ENCODE measurements around the gene ZDHHC16.
A peak's percentile ranks its signal among the peaks of the same experiment; 100 is the strongest.

ZDHHC16 gene

DNA sequence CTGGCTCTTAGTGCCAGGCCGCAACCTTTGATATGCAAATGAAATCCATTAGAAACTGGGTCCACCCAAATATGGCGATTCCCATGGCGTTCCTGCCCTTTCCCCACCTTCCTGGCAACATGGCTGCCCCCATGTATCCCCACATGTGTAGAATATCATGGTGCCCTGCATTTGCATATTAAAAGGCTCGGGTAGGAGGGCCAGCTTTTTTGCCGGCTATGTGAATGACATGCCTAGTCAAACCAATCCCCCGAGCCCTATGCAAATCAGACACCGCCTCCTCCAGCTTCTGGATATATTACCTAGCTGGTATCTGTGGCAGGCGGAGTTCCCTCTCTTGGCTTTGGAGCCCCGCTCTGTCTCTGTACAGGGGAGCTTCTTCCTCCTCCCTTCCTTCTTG, 34.0 kb downstream of the ZDHHC16 start:
- DNase-seq (ENCODE audit: low spot score) = no peak

DNA sequence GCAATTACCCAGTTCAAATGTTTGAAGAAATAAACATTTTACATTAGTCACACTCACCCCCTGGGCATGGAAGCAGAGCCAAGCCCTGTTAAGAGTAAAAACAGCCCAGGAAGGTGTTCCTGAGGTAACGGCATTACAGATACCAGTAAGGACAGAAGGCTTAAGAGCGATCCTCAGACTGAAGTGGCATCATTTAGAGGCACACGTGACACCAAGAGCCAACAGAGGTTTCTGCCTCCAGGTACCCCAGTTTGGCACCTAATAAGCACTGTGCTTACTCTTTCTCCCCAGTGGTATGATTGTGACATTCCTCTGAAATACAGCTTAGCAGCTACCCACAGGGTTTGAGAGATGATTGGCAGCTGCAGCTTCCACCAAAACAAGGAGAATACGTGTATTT, 35.1 kb downstream of the ZDHHC16 start:
- DNase-seq (ENCODE audit: low spot score) = no peak

DNA sequence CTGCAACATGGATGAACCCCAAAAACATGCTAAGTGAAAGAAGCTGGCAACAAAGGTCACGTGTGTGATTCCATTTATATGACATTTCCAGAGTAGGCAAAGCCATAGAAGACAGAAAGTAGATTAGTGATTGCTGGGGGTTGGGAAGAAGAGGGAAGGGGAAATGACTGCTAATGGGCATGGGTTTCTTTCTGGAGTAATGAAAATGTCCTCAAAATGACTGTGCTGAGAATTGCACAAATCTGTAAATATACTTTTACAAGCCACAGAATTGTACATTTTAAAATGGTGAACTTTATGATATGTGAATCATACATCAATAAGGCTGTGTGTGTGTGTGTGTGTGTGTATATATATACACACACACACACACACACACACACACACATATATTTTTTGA, 36.4 kb downstream of the ZDHHC16 start:
- DNase-seq (ENCODE audit: low spot score) = no peak

DNA sequence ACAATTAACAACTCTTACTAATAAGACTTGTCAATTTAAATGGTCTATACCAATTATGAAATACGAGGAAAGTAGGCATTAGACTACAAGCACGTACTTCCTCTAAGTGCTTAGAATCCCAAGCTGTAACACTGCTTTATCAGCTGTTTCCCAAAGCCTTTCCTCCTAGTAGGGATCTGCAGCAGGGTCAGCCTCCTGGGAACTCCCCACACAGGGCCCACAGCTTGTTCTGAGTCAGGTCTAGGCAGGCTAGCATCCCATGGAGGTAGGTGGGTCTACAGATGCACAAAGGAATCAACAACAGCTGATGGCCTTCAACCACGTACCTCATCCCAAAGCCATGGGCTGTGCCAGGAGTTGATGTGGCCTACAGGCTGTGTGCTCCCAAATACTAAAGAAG, 37.5 kb downstream of the ZDHHC16 start:
- no peak for DNase-seq (ENCODE audit: low spot score)

DNA sequence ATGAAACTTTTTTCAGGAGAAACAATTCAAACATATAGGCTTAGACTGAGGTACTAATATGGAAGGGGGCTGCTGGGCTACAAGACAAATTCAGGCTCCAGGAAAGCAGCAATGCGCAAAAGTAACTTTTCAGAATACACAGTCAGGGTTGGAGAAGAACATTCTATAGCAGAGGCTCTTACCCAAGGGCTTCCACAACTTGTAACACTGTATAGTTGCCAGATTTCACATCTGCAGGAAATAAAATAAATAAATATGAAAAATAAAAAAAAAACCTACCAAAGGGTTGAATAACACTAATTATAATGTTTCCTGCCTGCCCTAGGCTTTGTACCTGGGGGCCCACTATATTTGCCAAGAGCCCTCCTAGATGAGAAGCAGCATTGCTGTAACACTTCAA, 37.9 kb downstream of the ZDHHC16 start:
- DNase-seq (ENCODE audit: low spot score) = no peak

DNA sequence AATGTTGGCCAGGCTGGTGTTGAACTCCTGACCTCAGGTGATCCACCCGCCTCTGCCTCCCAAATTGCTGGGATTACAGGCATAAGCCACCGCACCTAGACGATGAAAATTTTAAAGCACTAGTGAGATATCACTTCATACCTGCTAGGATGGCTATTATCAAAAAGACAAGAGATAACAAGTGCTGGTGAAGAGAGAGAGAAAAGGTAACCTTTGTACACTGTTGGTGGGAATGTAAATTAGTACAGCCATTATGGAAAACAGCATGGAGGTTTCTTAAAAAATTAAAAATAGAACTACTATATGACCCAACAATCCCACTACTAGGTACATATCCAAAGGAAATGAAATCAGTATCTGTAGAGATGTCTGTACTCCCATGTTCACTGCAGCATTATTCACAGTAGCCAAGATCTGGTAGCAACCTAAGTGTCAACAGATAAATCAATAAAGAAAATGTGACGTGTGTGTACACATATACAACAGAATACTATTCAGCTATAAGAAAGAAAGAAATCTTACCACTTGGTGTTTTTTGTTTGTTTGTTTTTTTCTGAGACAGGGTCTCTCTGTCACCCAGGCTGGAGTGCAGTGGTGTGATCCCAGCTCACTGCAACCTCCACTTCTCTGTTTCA, 39.8 kb downstream of the ZDHHC16 start:
- no peak for DNase-seq (ENCODE audit: low spot score)

DNA sequence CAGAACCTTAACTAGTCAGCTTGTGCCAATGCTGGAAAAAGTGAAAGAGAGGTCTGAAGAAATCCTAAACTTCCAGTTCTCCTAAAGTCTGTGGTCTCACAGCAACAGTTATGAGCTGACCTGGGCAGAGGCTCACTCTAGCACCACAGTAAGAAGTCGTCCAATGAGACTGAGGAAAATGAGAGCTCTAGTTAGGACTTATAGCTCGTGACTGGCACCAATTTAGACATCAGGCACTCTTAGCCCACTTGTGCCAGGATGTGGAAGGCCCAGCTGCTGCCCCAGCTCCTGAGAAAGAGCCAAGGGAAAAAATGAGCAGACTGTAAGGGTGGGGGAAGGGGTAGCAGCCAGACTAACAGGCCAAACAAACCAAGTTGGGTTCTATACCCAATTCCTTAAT, 44.6 kb downstream of the ZDHHC16 start:
- DNase-seq (ENCODE audit: low spot score) = no peak

DNA sequence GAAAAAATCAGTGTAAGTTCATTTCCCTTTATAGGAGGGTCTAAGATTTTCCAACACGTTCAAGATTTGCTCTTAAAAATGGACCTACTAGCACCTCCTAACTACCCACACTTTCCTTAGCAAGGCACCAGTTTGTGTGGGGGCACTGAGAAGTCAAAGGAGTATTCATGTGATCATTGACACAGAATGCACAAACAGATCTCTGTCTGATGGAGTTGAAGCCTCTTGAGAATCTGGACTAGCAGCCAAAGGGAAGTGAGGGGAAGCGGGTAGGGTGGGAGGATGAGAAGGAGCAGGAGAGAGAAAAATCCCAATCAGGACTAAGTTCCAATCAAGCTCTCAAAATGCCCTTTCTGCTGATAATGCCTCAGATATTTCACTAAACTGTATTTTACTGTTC, 48.2 kb downstream of the ZDHHC16 start:
- DNase-seq (ENCODE audit: low spot score) = no peak

DNA sequence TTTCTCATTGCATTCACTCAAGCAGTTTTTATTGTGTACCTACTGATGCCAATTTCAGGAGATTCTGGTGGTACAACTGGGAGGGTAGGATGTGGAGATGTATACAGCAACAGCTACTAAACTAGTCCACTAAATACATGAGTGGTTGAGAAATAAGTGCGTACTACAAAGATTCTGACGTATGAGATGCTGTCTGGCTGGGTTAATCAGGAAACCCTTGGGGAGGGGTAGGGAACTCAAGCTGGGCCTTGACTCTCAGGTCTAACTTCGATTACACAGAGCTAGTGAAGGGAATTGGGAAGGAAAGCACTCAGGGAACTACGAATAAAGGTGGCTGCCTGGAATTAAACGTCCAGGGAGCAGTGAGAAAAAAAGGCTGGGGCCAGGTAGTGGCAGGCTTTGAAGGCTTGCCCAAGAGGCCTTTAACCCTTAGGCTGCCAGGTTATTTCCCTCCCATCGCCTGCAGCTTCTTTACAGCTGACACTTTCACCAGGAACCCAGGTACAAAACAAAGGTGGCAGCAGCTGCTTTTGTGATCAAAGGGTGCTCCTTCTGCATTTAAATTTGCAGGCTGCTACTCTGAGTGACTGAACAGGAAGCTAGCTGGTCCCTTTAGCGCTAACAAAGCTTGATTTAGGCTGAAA, 49.0 kb downstream of the ZDHHC16 start:
- no peak for DNase-seq (ENCODE audit: low spot score)

DNA sequence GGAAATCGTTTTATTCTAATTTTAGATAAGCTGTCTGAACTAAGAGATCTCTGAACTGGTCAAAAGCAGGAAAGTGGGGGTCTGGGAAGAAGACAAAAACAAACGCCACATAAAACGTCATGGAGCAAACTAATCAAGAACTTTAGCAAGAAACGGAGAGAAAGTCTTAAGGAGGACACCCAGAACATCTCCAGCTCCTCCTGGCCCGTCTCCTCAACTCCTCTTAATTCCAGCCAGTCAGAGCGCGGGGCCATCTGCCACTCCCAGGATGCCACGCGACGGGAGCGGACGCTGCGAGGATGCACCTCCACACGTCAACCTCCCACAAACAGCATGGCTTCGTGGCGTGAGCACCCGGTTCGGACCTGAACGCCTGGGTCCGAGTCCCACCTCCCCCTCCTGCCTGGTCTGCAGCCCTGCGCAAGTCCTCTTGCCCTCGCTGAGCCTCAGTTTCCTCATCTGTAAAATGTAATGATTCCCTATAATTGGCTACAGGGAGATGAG, 51.6 kb downstream of the ZDHHC16 start:
- DNase-seq (ENCODE audit: low spot score) = peak; percentile 91

DNA sequence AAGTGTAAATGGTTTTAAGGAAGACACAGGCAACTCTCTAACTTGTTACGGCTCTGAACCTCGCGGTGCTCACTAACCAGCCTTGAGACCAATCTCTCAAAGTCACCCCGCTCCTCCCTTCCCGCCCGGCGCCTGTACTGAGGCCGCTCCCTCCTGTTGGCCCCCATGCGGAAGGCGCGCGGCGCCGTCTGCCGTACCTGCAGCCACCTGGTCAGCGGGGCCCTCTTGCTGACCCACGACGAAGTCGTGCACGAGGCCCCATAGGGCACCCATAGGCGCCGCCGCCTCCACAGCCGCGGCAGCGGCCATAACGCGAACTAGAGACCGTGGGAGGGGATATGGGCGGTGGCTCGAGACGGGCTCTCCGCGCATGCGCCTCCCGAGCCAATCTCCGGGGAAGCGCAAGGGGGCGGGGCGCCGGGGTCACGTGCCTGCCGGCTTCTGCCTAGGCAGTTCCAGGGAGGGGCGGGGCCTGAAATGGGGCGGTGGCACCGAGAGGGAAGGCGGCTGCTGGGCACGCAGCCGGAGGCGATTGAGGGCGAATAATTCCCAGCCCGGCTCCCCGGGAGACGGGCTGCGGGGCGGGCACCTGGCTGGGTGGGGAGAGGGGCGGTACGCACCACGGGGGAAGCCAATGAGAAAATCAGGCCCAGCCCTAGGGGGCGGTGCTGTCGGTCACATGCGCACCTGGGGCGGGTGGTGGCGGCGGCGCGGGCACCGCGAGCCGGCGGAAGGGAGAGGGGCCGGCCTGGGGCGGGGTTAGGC, 52.3 kb downstream of the ZDHHC16 start, which contains the start of gene MMS19:
TSS of gene MMS19 (minus strand) at position 347 of the 765 bp plus-strand sequence. CDS start at position 309, 38 bp downstream.
- DNase-seq (ENCODE audit: low spot score) = peak; percentile 99

DNA sequence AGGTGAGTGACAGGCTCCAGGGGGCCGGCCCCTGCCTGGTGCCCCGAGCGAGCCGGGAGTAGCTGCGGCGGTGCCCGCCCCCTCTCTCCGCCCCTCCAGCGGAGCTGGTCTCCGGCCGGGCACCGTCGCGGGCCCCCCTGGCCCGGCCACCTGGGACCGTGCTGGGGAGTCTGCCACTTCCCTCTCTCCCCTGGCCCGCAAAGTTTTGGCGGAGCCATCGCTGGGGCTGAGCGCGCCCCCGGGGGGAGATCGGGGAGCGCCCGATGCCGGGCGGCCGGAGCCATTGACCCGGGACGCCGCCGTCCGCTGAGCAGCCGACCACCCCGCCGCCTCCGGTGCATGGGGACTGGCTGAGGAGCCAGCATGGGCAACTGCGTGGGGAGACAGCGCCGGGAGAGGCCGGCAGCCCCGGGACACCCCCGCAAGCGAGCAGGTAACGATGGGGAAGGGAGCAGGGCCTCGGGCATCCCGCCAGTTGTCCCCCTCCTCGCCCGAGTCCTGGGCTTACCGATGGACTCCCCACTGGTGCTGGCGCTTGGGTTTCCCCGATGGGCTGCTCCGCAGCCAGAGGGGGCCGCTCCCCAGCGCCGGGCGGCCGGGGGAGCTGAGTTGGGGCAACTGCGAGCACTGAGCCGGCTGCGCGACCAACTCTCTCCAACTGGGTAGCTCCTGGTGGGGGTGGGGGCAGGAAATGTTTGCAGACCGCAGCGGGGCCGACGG, 53.0 kb downstream of the ZDHHC16 start, which contains the start of gene UBTD1:
TSS of gene UBTD1 (plus strand) at position 84 of the 720 bp plus-strand sequence. CDS start at position 364, 280 bp downstream.
- DNase-seq (ENCODE audit: low spot score) = peak; percentile 76

DNA sequence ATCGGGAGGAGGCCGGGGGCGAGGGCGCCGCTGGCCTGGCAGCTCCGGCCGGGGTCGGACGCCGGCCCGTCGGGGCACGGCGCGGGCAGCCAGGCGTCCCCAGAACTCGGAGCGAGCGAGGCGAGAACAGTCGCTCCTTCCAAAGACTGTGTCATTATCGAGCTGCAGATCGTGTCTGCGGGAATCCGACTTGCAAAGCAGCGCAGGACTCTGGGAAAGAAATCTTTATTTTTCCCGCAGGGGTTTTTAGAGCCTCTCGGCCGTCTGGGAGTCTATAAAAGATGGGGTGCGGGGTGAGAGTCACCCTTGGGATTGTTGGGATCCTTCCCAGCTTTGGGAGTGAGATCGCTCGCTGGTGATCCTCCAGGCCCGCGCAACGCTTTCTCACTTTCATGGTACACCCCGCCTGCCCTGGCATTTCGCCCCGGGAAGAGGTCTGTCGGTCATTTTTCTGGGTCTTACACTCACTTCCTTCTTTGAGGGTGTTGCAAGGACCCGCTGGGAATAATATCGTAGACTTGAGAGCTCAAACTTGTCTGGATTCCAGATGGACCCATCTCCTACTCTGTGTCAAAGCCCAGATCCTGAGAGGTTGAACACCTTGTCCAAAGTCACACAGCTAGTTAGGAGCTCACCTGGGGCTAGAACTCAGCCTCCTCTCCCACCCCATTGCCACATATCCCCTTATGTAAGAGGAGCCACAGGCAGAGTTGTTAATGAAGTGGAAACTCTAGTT, 53.8 kb downstream of the ZDHHC16 start:
- peak; percentile 77 for DNase-seq (ENCODE audit: low spot score)

DNA sequence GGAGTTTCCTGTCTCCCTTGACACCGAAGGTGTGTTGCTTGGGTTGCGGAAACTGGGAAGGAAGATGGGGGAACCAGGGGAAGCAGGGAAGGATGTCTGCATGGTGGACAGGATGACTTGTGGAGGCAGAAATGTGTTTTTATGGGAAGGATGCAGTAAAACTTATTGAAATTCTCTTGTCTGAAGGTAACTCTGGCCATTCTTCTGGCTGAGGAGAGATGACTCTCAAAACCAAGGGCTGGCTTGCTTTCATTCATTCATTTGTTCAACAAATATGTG, 54.3 kb downstream of the ZDHHC16 start:
- DNase-seq (ENCODE audit: low spot score) = no peak

DNA sequence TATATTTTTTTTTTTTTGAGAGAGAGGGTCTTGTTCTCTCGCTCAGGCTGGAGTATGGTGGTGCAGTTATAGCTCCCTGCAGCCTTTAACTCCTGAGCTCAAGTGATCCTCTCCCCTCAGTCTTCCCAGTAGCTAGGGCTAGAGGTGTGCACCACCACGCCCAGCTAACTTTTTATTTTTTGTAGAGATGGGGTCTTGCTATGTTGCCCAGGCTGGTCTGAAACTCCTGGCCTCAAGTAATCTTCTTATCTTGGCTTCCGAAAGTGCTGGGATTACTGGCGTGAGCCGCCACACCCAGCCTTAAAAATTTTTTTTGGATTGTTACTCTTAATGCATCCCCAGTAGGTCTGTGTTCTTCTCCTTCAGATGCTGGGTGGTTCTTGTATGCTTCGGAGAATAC, 56.9 kb downstream of the ZDHHC16 start:
- no peak for DNase-seq (ENCODE audit: low spot score)

DNA sequence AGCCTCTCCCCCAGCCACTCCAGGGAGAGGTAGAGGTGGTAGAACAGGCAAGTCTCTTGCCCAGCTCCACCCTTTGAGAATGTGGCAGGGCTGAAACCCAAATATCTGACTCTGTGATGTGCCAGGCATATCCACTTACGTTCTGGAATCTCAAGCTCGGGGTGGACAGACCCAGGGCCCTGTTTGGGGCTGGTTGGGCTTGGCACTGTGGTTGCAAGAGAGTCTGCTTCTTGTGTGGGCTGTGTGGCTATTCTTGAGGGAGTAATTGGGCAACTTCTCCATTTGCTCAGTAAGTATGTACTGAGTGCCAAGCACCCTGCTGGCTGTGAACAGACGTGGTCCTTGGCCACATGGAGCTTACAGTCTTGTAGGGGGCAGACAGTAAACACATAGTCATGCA, 57.4 kb downstream of the ZDHHC16 start:
- no peak for DNase-seq (ENCODE audit: low spot score)

DNA sequence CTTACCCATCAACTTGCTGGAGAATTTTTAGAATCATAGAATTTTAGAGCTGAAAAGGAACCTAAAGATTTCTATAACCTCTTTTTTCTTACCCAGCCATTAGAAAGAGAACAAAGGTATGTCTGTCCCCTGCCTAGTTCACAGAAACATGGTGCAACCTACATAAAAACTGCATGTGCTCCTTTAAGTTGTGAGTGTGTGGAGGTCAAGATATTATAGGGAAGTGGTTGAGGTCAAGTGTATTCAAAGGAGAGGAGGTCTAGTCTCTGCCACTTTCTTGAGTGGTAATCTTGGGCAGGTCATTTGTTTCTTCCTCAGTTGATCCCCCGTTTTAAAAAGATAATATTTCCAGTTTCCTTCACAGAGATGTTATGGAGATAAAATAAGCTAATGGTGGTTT, 59.2 kb downstream of the ZDHHC16 start:
- no peak for DNase-seq (ENCODE audit: low spot score)

DNA sequence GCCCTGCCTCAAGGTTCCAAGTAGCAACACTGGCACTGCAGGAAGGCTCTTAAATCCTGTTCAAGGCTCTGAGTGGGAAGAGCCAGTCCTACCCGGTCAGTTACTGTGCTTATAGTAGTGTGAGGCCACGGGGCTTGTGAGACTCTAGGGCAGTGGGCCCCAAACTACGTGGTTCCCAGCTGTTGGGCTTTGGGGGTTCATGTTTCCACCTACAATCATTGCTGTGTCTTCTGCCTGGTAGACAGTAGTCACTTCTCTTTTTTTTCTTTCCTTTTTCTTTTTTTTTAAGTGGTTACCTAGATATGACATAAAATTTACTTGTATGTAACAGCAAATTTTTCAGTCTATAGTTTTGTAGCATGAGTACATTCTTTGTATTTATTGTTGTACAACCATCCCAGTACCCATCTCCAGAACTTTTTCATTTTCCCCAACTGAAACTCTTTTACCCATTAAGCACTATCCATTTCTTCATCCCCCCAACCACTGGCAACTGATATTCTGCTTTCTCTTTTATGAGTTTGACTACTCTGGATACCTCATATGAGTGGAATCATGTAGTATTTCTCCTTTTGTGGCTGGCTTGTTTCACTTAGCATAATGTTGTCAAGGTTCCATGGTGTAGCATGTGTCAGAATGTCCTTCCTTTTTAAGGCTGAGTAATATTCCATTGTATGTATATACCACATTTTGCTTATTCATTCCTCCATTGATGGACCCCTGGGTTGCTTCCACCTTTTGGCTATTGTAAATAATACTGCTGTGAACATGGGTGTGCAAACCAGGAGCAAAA, 60.4 kb downstream of the ZDHHC16 start:
- no peak for DNase-seq (ENCODE audit: low spot score)

Data from GM03348 (cell line).